Sigmoid colon (tissue), 7 donors: ENCODE measurements around the gene RUNX1. TPM values are rescaled to one million over a fixed set of nuclear protein-coding genes. Genes with fewer than 3 reads are reported as not detected.

Experiments
- DNase-seq: peaks from one replicate; pipeline ENCODE4 v3.0.0-alpha.2; 2019
- H3K27ac ChIP-seq, 4 donors: fragments of 200-600 bp; sonication (generic); one replicate each; pipeline ENCODE4 v1.5.1; 2016 to 2019; ENCODE audit warnings: mild to moderate bottlenecking in 1 of 4
- H3K27me3 ChIP-seq, 3 donors: fragments of 200-600 bp; sonication (generic); one replicate each; pipeline ENCODE4 v1.5.1; 2019; ENCODE audit warnings: mild to moderate bottlenecking in 1 of 3
- H3K36me3 ChIP-seq, 4 donors: fragments of 200-600 bp; sonication (generic); one replicate each; pipeline ENCODE4 v1.5.1; 2016 to 2019
- H3K4me1 ChIP-seq, 4 donors: fragments of 200-600 bp; sonication (generic); one replicate each; pipeline ENCODE4 v1.5.1; 2017 to 2019
- H3K4me3 ChIP-seq, 4 donors: fragments of 200-600 bp; sonication (generic); one replicate each; pipeline ENCODE4 v1.5.1; 2017 to 2019; ENCODE audit warnings: mild to moderate bottlenecking in 2 of 4, moderate library complexity in 1 of 4
- H3K9me3 ChIP-seq, 4 donors: fragments of 200-600 bp in 3 of 4; sonication (generic) in 3 of 4; one replicate each; pipeline versions ENCODE4 v1.5.1 to v1.6.1; 2013 to 2019
- EP300 ChIP-seq, 4 donors: sonication (generic); formaldehyde crosslinking; IDR thresholded peaks; one replicate each; pipeline ENCODE4 v1.6.1; 2017; ENCODE audit warnings: antibody characterized with exemption in 4 of 4
- POLR2A ChIP-seq, 2 donors: fragments of 450-650 bp; IDR thresholded peaks; one replicate each; pipeline ENCODE4 v1.6.1; 2016; ENCODE audit warnings: antibody characterized with exemption in 2 of 2, mild to moderate bottlenecking in 2 of 2, moderate library complexity in 2 of 2
- POLR2AphosphoS5 ChIP-seq, 4 donors: sonication (generic); formaldehyde crosslinking; IDR thresholded peaks; one replicate each; pipeline ENCODE4 v1.6.1; 2017; ENCODE audit warnings: antibody characterized with exemption in 4 of 4
- WGBS, 2 donors: extraction: QIAGEN DNeasy Blood & Tissue Kit; methylation state at CpG; one replicate each; pipeline ENCODE4 v1.1.7; 2013; 5-methylcytosine and 5-hydroxymethylcytosine counted together
- intact Hi-C: fragments of 100-400 bp; cut with DNase I; formaldehyde crosslinking; loops from one replicate; pipeline ENCODE4 v1.15.1; 2023
- polyA plus RNA-seq, 3 donors: library from polyadenylated mRNA; stranded (reverse); fragments of 200-250 nt; gene quantifications; one replicate each; pipeline ENCODE4 v1.2.3, GENCODE V29; 2013
- total RNA-seq, 4 donors: library from RNA; depleted of rRNA; stranded (reverse); fragments of >200 nt; gene quantifications; one replicate each; pipeline ENCODE4 v1.1.0, GENCODE V29; 2016
- TF ChIP-seq, protein P1 (sequence below), 4 experiments: fragments of 450-650 bp in 3 of 4; fragments of 200-600 bp in 1 of 4; IDR thresholded peaks; one replicate each; pipeline ENCODE4 v1.5.1; 2016 to 2019; ENCODE audit warnings: antibody characterized with exemption in 4 of 4, mild to moderate bottlenecking in 3 of 4, moderate library complexity in 2 of 4
- donor health status: healthy with polysubstance abuse.
- donor health status: Bipolar disorder and iron deficiency.
- donor health status: healthy.

RUNX1 gene
- total and polyA plus RNA-seq, 7 donors: 2.8 to 23.3 (median 7.5) TPM

DNA sequence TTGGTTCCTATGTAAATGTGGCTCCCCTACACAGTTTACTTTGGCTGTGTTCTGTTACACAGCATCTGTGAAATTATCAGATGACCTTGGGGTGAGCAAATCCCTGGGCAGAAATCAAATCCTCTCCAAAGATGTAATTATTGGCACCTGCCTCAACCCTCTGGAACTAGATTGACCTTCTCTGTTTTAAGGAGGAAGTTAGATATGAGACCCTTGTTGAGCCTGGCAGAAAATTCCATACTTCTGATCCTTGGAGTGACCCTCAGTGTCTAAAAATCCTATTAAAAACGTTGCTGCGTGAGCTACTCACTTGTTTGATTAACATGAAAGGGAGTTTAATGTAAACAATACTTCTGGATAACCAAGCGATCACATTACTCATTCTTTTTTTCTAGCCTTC, 258.3 kb downstream of the RUNX1 start:
- Histone ChIP-seq H3K9me3 (no peaks in the 10 kb centered on the region), H3K4me3 (no peak overlapping the region), H3K27ac (no peak overlapping the region), H3K36me3 (peaks cover 0 to 4% (median 0%) of the 10 kb centered on the region in 4 donors), H3K4me1 (peaks cover 0 to 16% (median 15%) of the 10 kb centered on the region in 4 donors), H3K27me3 (no peaks in the 10 kb centered on the region)
- TF ChIP-seq, protein P1, sequence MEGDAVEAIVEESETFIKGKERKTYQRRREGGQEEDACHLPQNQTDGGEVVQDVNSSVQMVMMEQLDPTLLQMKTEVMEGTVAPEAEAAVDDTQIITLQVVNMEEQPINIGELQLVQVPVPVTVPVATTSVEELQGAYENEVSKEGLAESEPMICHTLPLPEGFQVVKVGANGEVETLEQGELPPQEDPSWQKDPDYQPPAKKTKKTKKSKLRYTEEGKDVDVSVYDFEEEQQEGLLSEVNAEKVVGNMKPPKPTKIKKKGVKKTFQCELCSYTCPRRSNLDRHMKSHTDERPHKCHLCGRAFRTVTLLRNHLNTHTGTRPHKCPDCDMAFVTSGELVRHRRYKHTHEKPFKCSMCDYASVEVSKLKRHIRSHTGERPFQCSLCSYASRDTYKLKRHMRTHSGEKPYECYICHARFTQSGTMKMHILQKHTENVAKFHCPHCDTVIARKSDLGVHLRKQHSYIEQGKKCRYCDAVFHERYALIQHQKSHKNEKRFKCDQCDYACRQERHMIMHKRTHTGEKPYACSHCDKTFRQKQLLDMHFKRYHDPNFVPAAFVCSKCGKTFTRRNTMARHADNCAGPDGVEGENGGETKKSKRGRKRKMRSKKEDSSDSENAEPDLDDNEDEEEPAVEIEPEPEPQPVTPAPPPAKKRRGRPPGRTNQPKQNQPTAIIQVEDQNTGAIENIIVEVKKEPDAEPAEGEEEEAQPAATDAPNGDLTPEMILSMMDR (IDR thresholded peaks at IDR 0.05): no peak
- TF ChIP-seq POLR2AphosphoS5 (IDR thresholded peaks at IDR 0.05) (no peak), POLR2A (IDR thresholded peaks at IDR 0.05) (no peak), EP300 (IDR thresholded peaks at IDR 0.05) (no peak)
- DNase-seq: no peak
- WGBS, 2 donors: 26 to 56% methylated on average over 3 of the region's 3 CpGs
- intact Hi-C loops: no loop called here

DNA sequence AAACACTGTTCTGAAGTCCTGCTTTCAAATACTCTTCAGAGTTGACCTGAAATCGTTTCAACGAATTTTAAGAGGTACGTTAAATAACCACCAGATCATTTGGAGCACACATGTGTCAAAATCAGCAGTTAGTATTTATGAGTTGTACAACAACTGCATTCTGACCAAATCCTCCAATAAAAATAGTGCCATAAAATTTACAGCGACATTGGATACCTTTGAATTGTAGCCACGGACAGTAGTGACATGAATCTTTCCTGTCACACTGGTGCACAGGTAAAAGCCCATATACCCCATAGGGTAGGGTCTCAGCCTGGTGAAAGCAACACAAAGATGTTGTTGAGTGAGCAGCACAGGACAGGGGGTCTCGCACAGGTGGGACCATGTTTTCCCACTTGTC, 258.8 kb downstream of the RUNX1 start:
- WGBS, 2 donors: 27 to 64% methylated on average over 6 of the region's 6 CpGs
- intact Hi-C loops: no loop called here
- Histone ChIP-seq H3K27ac (no peak overlapping the region), H3K36me3 (peaks cover 0 to 4% (median 0%) of the 10 kb centered on the region in 4 donors), H3K4me1 (peaks cover 0 to 11% (median 10%) of the 10 kb centered on the region in 4 donors), H3K9me3 (no peaks in the 10 kb centered on the region), H3K4me3 (no peak overlapping the region), H3K27me3 (no peaks in the 10 kb centered on the region)
- DNase-seq: no peak
- TF ChIP-seq EP300 (IDR thresholded peaks at IDR 0.05) (no peak), POLR2A (IDR thresholded peaks at IDR 0.05) (no peak), POLR2AphosphoS5 (IDR thresholded peaks at IDR 0.05) (no peak)
- TF ChIP-seq, protein P1 (IDR thresholded peaks at IDR 0.05): no peak

DNA sequence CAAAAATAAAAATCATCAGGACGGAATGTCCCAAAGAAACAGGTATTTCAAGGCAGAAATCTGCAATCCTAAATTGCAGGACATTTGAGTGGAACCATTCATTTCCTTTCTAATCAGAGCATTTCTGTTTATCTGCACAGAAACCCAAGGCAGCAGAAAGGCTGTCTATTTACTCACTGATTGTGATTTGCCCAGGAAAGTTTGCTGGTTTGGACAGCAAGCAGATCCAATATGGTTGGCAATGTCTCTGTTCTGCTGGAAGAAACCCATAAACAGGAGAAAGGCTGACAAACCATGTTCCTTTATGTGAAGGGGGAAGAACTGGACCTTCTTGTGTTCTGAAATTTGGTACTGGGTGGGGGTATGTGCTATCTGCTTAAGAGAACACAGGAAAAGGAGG, 260.2 kb downstream of the RUNX1 start:
- DNase-seq: no peak
- H3K4me3 ChIP-seq: no peak overlapping the region
- WGBS, 2 donors: 96 to 97% methylated on average over 1 of the region's 1 CpG

DNA sequence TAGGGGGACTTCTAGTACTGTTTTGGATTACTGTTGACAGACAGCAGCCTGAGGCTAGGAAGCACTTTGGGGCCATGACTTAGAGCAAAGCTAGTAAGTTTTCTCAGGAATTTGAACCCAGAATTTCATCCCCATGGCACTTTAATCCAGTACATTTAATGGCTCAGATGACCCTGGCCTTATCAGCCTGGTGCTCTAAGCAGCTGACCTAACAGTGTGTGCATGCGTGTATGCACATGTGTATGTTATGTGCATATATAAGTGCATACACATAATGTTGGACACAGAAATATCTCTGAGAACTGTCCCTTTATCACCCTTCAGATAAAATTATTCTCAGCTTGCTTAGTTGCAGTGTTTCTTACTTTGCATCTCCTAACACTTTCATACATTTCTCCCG, 265.3 kb downstream of the RUNX1 start:
- H3K9me3 ChIP-seq: no peaks in the 10 kb centered on the region
- no peak overlapping the region for H3K27ac ChIP-seq
- no peak for DNase-seq
- TF ChIP-seq, protein P1 (IDR thresholded peaks at IDR 0.05): no peak
- TF ChIP-seq POLR2A (IDR thresholded peaks at IDR 0.05): no peak
- TF ChIP-seq EP300 (IDR thresholded peaks at IDR 0.05): no peak
- no peak for TF ChIP-seq POLR2AphosphoS5 (IDR thresholded peaks at IDR 0.05)
- H3K4me1 ChIP-seq: no peaks in the 10 kb centered on the region
- no peaks in the 10 kb centered on the region for H3K27me3 ChIP-seq
- H3K4me3 ChIP-seq: no peak overlapping the region
- H3K36me3 ChIP-seq: no peaks in the 10 kb centered on the region
- 93 to 97% methylated on average over 2 of the region's 2 CpGs for WGBS, 2 donors
- intact Hi-C loops: no loop called here

More for the DNA sequence above, 260.2 kb downstream of the RUNX1 start:
- no peaks in the 10 kb centered on the region for H3K4me1 ChIP-seq
- H3K27ac ChIP-seq: no peak overlapping the region
- H3K36me3 ChIP-seq: peaks cover 0 to 4% (median 0%) of the 10 kb centered on the region in 4 donors
- intact Hi-C loops: no loop called here
- H3K9me3 ChIP-seq: no peaks in the 10 kb centered on the region
- no peaks in the 10 kb centered on the region for H3K27me3 ChIP-seq
- no peak for TF ChIP-seq POLR2AphosphoS5 (IDR thresholded peaks at IDR 0.05)
- TF ChIP-seq, protein P1 (IDR thresholded peaks at IDR 0.05): no peak
- TF ChIP-seq POLR2A (IDR thresholded peaks at IDR 0.05): no peak
- no peak for TF ChIP-seq EP300 (IDR thresholded peaks at IDR 0.05)
